T-cell (primary cell): ENCODE results near the gene SPRED2. TPM values are rescaled to one million over a fixed set of nuclear protein-coding genes. Genes with fewer than 3 reads are reported as not detected.

Experiments
- ATAC-seq, 4 experiments: fragments of 200-7000 bp in 3 of 4; fragments of 150-1000 bp in 1 of 4; cut with Tn5 transposase; replicated peaks in 1 of 4; 1 replicate in 3 of 4; 2 replicates in 1 of 4; pipeline ENCODE4 v1.10.0; 2021; ENCODE audit warnings: moderate library complexity in 3 of 4, mild to moderate bottlenecking in 2 of 4, moderate number of reproducible peaks in 1 of 4
- CTCF ChIA-PET, 2 donors: fragments of 300-600 bp; sonication (Branson Sonifier 250); formaldehyde crosslinking; loops; one replicate each; lab custom pipeline; 2022; ENCODE audit warnings: antibody characterized with exemption in 2 of 2; lab: Charles Lee
- POLR2A ChIA-PET, 2 donors: fragments of 300-600 bp; sonication (Branson Sonifier 250); formaldehyde crosslinking; loops; one replicate each; lab custom pipeline; 2022; ENCODE audit warnings: antibody characterized with exemption in 2 of 2; lab: Charles Lee
- DNase-seq, 35 experiments: peaks; one replicate each; pipeline versions ENCODE4 v3.0.0 to v3.0.0-alpha.2; 2013 to 2023
- H3K27ac ChIP-seq: one replicate; pipeline ENCODE4 v1.5.1; 2013; ENCODE audit warnings: low read length
- H3K27me3 ChIP-seq, 2 experiments: replicated peaks in 1 of 2; 1 replicate in 1 of 2; 2 replicates in 1 of 2; pipeline versions ENCODE4 v1.6.1 to v1.7.0; 2013; ENCODE audit warnings: low read length in 1 of 2, mixed read lengths in 1 of 2; ENCODE audit not compliant: control insufficient read depth in 2 of 2, insufficient read depth in 2 of 2; ENCODE audit errors: extremely low read depth in 1 of 2
- H3K36me3 ChIP-seq, 2 donors: 1 replicate in 1 of 2; 2 replicates in 1 of 2; pipeline versions ENCODE4 v1.6.1 to v1.7.0; 2013; ENCODE audit warnings: low read length in 1 of 2; ENCODE audit not compliant: control insufficient read depth in 2 of 2, insufficient read depth in 1 of 2; ENCODE audit errors: extremely low read depth in 1 of 2
- H3K4me1 ChIP-seq, 2 experiments: 1 replicate in 1 of 2; 2 replicates in 1 of 2; pipeline versions ENCODE4 v1.6.1 to v1.7.0; 2013; ENCODE audit warnings: low read length in 2 of 2, mixed read lengths in 1 of 2; ENCODE audit not compliant: insufficient read depth in 2 of 2, control insufficient read depth in 1 of 2; ENCODE audit errors: extremely low read depth in 1 of 2
- H3K4me3 ChIP-seq, 2 donors: 1 replicate in 1 of 2; 2 replicates in 1 of 2; pipeline versions ENCODE4 v1.5.1 to v1.7.0; 2013; ENCODE audit warnings: mild to moderate bottlenecking in 2 of 2, low read length in 1 of 2, moderate library complexity in 1 of 2; ENCODE audit not compliant: control insufficient read depth in 1 of 2; ENCODE audit errors: extremely low read depth in 1 of 2
- H3K9me3 ChIP-seq: 2 replicates; pipeline ENCODE4 v1.7.0; 2013
- H3K27ac Mint-ChIP-seq, 2 donors: one replicate each; pipeline ENCODE4 v1.8.0; 2020 to 2021; ENCODE audit warnings: mild to moderate bottlenecking in 2 of 2, mixed read lengths in 2 of 2
- H3K27me3 Mint-ChIP-seq, 2 donors: one replicate each; pipeline ENCODE4 v1.8.0; 2021 to 2022; ENCODE audit warnings: mixed read lengths in 2 of 2
- H3K36me3 Mint-ChIP-seq: one replicate; pipeline ENCODE4 v1.8.0; 2021; ENCODE audit warnings: mixed read lengths
- H3K4me1 Mint-ChIP-seq, 3 donors: one replicate each; pipeline ENCODE4 v1.8.0; 2020 to 2022; ENCODE audit warnings: mixed read lengths in 3 of 3, mild to moderate bottlenecking in 1 of 3
- H3K4me3 Mint-ChIP-seq, 3 donors: one replicate each; pipeline ENCODE4 v1.8.0; 2020 to 2022; ENCODE audit warnings: mild to moderate bottlenecking in 3 of 3, mixed read lengths in 3 of 3, moderate library complexity in 3 of 3
- H3K9me3 Mint-ChIP-seq, 3 donors: one replicate each; pipeline ENCODE4 v1.8.0; 2020 to 2022; ENCODE audit warnings: mixed read lengths in 3 of 3
- WGBS: methylation state at CpG from one replicate; pipeline ENCODE4 v1.1.5; 2013; ENCODE audit warnings: missing lambda C conversion rate; ENCODE audit not compliant: insufficient coverage; 5-methylcytosine and 5-hydroxymethylcytosine counted together
- total RNA-seq, 35 experiments: library from RNA in 6 of 35; stranded (reverse) in 6 of 35; fragments of 120-200 nt in 1 of 35; gene quantifications; one replicate each; pipeline versions ENCODE4 v1.2.1 to v1.2.4 and lab custom pipeline; 2013 to 2026

SPRED2 gene
- total RNA-seq, 5 donors from 2014 or later (not counting 1 experiment from before 2014, with no cell fraction given), result 0.73 to 3.2 (median 1.2) TPM

GRCh38 chr2:65298089-65298488 lies 134.3 kb downstream of the SPRED2 start:
- Histone ChIP-seq H3K4me3 (no peak overlapping the region), H3K36me3 (no peaks in the 10 kb centered on the region), H3K27me3 (peaks cover 0 to 4% of the 10 kb centered on the region in 2 experiments), H3K27ac (no peak overlapping the region), H3K9me3 (no peaks in the 10 kb centered on the region), H3K4me1 (peaks cover 29 to 34% of the 10 kb centered on the region in 2 experiments)
- Mint-ChIP-seq H3K4me1 (peaks cover 29 to 41% (median 38%) of the 10 kb centered on the region in 3 donors), H3K27ac (no peak overlapping the region), H3K36me3 (no peaks in the 10 kb centered on the region), H3K4me3 (no peak overlapping the region), H3K9me3 (no peaks in the 10 kb centered on the region), H3K27me3 (peaks cover 0 to 3% of the 10 kb centered on the region in 2 donors)
- WGBS, result 92% methylated on average over 5 of the region's 5 CpGs
- DNase-seq (no peak), ATAC-seq (no peak)
- ChIA-PET POLR2A (interaction anchor here in 1 of 2 donors (0.5 to 0.7 kb wide), 2 partner anchors 18 to 47 kb away, joined by 4 to 11 read pairs; no protein-coding TSS in a partner anchor), CTCF (no interaction called here)

DNA sequence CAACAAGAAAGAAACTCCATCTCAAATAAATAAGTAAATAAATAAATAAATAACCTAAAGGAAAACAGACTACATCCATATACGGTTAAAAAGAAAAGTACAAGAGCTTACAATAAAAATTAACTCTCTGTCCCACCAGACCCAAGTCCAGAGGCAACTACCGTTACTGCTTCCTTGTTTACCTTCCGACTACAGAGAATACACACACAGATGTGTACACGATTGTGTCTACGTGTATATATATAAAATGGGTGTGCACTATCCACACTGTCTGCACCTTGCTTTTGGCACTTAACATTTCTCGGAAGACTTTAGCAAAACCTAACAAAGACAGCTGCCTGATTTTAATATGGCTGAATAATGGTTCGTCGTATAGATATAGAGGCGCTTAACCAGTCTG lies 134.9 kb downstream of the SPRED2 start:
- Mint-ChIP-seq H3K4me1 (peaks cover 24 to 37% (median 35%) of the 10 kb centered on the region in 3 donors), H3K27ac (no peak overlapping the region), H3K27me3 (peaks cover 0 to 6% of the 10 kb centered on the region in 2 donors), H3K4me3 (no peak overlapping the region), H3K9me3 (no peaks in the 10 kb centered on the region), H3K36me3 (no peaks in the 10 kb centered on the region)
- ChIA-PET POLR2A (no interaction called here), CTCF (interaction anchor here in 1 of 2 donors (0.6 kb wide), 1 partner anchor 420 kb away, joined by 3 read pairs; no protein-coding TSS in a partner anchor)
- Histone ChIP-seq H3K4me3 (no peak overlapping the region), H3K27ac (no peak overlapping the region), H3K27me3 (peaks cover 0 to 4% of the 10 kb centered on the region in 2 experiments), H3K9me3 (no peaks in the 10 kb centered on the region), H3K4me1 (peaks cover 25 to 34% of the 10 kb centered on the region in 2 experiments), H3K36me3 (no peaks in the 10 kb centered on the region)
- ATAC-seq, result no peak
- WGBS, result 100% methylated on average over 3 of the region's 9 CpGs
- DNase-seq, result no peak

DNA sequence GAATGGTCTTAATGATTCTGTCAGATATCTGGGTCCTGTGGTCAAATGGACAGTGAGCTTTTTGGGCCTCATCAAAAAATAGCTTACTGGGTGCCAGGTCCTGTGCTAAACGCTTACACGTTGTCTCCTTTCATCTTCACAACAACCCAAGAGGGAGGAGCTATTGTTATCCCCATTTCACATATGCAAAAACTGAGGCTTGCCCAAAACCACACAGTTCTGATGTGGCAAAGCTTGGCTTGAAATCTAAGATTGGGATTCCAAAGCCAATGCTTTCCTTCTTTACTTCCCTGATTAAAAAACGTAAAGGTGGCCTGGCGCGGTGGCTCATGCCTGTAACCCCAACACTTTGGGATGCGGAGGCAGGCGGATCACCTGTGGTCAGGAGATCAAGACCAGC lies 135.4 kb downstream of the SPRED2 start:
- ATAC-seq (no peak), DNase-seq (no peak)
- Mint-ChIP-seq H3K27ac (no peak overlapping the region), H3K4me1 (peaks cover 18 to 31% (median 29%) of the 10 kb centered on the region in 3 donors), H3K36me3 (no peaks in the 10 kb centered on the region), H3K27me3 (peaks cover 0 to 6% of the 10 kb centered on the region in 2 donors), H3K4me3 (no peak overlapping the region), H3K9me3 (no peaks in the 10 kb centered on the region)
- Histone ChIP-seq H3K9me3 (no peaks in the 10 kb centered on the region), H3K27me3 (peaks cover 0 to 8% of the 10 kb centered on the region in 2 experiments), H3K27ac (no peak overlapping the region), H3K4me3 (no peak overlapping the region), H3K4me1 (peaks cover 20 to 28% of the 10 kb centered on the region in 2 experiments), H3K36me3 (no peaks in the 10 kb centered on the region)
- CTCF ChIA-PET, result interaction anchor here in 1 of 2 donors (0.6 kb wide), 2 partner anchors 12 to 419 kb away, joined by 3 to 5 read pairs; no protein-coding TSS in a partner anchor
- POLR2A ChIA-PET, result no interaction called here
- WGBS, result no CpG with 5 or more reads among the region's 7 CpGs

- no peak overlapping the region for H3K4me3 Mint-ChIP-seq
- 83% methylated on average over 5 of the region's 6 CpGs for WGBS
These were observed 137.7 kb downstream of the SPRED2 start for GRCh38 chr2:65294701-65295100.

GRCh38 chr2:65294136-65294535 lies 138.3 kb downstream of the SPRED2 start:
- H3K9me3 Mint-ChIP-seq, result no peaks in the 10 kb centered on the region
- no peak overlapping the region for H3K27ac Mint-ChIP-seq
- Histone ChIP-seq H3K36me3 (no peaks in the 10 kb centered on the region), H3K27ac (no peak overlapping the region), H3K9me3 (no peaks in the 10 kb centered on the region), H3K4me1 (peaks cover 0 to 4% of the 10 kb centered on the region in 2 experiments), H3K27me3 (peaks cover 0 to 4% of the 10 kb centered on the region in 2 experiments), H3K4me3 (no peak overlapping the region)
- ATAC-seq (no peak), DNase-seq (no peak)
- H3K27me3 Mint-ChIP-seq, result peaks cover 0 to 6% of the 10 kb centered on the region in 2 donors
- no peaks in the 10 kb centered on the region for H3K36me3 Mint-ChIP-seq
- peaks cover 0 to 3% (median 2%) of the 10 kb centered on the region in 3 donors for H3K4me1 Mint-ChIP-seq
- CTCF ChIA-PET, result interaction anchor here in 1 of 2 donors (0.8 kb wide), 1 partner anchor 31 kb away, joined by 3 read pairs; no protein-coding TSS in a partner anchor
- POLR2A ChIA-PET, result no interaction called here
- WGBS, result 93% methylated on average over 2 of the region's 6 CpGs
- no peak overlapping the region for H3K4me3 Mint-ChIP-seq

More at GRCh38 chr2:65294701-65295100, 137.7 kb downstream of the SPRED2 start:
- Mint-ChIP-seq H3K9me3 (no peaks in the 10 kb centered on the region), H3K27ac (no peak overlapping the region), H3K4me1 (peaks cover 0 to 8% (median 7%) of the 10 kb centered on the region in 3 donors), H3K36me3 (no peaks in the 10 kb centered on the region), H3K27me3 (peaks cover 0 to 6% of the 10 kb centered on the region in 2 donors)
- H3K27ac ChIP-seq, result no peak overlapping the region
- no peak for DNase-seq
- H3K27me3 ChIP-seq, result peaks cover 0 to 8% of the 10 kb centered on the region in 2 experiments
- no peak for ATAC-seq
- ChIA-PET POLR2A (no interaction called here), CTCF (no interaction called here)
- peaks cover 4 to 5% of the 10 kb centered on the region in 2 experiments for H3K4me1 ChIP-seq
- H3K4me3 ChIP-seq, result no peak overlapping the region
- H3K36me3 ChIP-seq, result no peaks in the 10 kb centered on the region
- H3K9me3 ChIP-seq, result no peaks in the 10 kb centered on the region

DNA sequence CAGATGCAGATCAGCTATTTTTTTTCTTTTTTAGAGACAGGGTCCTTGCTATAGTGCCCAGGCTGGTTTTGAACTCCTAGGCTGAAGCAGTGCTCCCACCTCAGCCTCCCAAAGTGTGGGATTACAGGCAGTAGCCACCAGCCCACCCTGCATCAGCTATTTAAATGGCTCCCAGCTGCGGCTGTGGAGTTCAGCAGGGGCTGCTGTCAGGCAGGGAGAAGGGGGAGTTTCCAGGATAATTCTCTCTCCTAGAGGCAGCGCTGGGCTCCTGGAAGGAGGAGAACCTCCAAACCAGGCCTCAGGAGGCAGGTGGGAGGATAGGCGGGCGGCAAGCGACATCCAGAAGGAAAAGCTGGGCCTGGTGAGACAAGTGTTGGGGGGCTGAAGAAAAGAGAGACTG lies 139.0 kb downstream of the SPRED2 start:
- peaks cover 0 to 4% of the 10 kb centered on the region in 2 experiments for H3K4me1 ChIP-seq
- peaks cover 0 to 6% of the 10 kb centered on the region in 2 donors for H3K27me3 Mint-ChIP-seq
- no peaks in the 10 kb centered on the region for H3K9me3 Mint-ChIP-seq
- peaks cover 0 to 4% of the 10 kb centered on the region in 2 experiments for H3K27me3 ChIP-seq
- CTCF ChIA-PET, result interaction anchor here in 1 of 2 donors (0.8 kb wide), 1 partner anchor 30 kb away, joined by 3 read pairs; no protein-coding TSS in a partner anchor
- H3K36me3 Mint-ChIP-seq, result no peaks in the 10 kb centered on the region
- H3K9me3 ChIP-seq, result no peaks in the 10 kb centered on the region
- no peaks in the 10 kb centered on the region for H3K36me3 ChIP-seq
- POLR2A ChIA-PET, result no interaction called here
- no peak overlapping the region for H3K27ac Mint-ChIP-seq
- ATAC-seq (no peak), DNase-seq (no peak)
- WGBS, result 91% methylated on average over 5 of the region's 5 CpGs
- H3K27ac ChIP-seq, result no peak overlapping the region
- H3K4me3 ChIP-seq, result no peak overlapping the region
- H3K4me3 Mint-ChIP-seq, result no peak overlapping the region
- peaks cover 0 to 2% (median 1%) of the 10 kb centered on the region in 3 donors for H3K4me1 Mint-ChIP-seq
